Lower leg skin (tissue), 3 donors: Measurements from ENCODE around the gene SIAH3.

Source experiments
- POLR2A ChIP-seq, 2 donors: fragments of 450-650 bp; IDR thresholded peaks; one replicate each; pipeline ENCODE4 v1.6.1; 2016 to 2017; ENCODE audit warnings: antibody characterized with exemption in 2 of 2, mild to moderate bottlenecking in 1 of 2, moderate library complexity in 1 of 2
- TF ChIP-seq, protein P1 (sequence below), 3 donors: fragments of 450-650 bp; IDR thresholded peaks; one replicate each; pipeline ENCODE4 v1.5.1; 2016; ENCODE audit warnings: antibody characterized with exemption in 3 of 3, mild to moderate bottlenecking in 3 of 3, moderate library complexity in 2 of 3

- TF ChIP-seq, protein P1, sequence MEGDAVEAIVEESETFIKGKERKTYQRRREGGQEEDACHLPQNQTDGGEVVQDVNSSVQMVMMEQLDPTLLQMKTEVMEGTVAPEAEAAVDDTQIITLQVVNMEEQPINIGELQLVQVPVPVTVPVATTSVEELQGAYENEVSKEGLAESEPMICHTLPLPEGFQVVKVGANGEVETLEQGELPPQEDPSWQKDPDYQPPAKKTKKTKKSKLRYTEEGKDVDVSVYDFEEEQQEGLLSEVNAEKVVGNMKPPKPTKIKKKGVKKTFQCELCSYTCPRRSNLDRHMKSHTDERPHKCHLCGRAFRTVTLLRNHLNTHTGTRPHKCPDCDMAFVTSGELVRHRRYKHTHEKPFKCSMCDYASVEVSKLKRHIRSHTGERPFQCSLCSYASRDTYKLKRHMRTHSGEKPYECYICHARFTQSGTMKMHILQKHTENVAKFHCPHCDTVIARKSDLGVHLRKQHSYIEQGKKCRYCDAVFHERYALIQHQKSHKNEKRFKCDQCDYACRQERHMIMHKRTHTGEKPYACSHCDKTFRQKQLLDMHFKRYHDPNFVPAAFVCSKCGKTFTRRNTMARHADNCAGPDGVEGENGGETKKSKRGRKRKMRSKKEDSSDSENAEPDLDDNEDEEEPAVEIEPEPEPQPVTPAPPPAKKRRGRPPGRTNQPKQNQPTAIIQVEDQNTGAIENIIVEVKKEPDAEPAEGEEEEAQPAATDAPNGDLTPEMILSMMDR (IDR thresholded peaks at IDR 0.05) = no peak
- no peak for TF ChIP-seq POLR2A (IDR thresholded peaks at IDR 0.05)
Measured at GRCh38 chr13:45831851-45832250, 19.7 kb downstream of the SIAH3 start.
